Measurements from ENCODE around the gene RGS7.
"Not testable (repeated sequence)": the region's sequence is repeated elsewhere in the genome, so short reads cannot be mapped to it uniquely, and the experiment has no call there.

The RGS7 gene

GRCh38 chr1:240820816-240821215 is 536.2 kb downstream of the RGS7 start:
- no peak for DNase-seq

GRCh38 chr1:240816472-240816871 is 540.5 kb downstream of the RGS7 start:
- DNase-seq: no peak

- no peak for DNase-seq
These were observed 543.3 kb downstream of the RGS7 start for GRCh38 chr1:240813720-240814119.

- no peak for DNase-seq
These were observed 545.7 kb downstream of the RGS7 start for GRCh38 chr1:240811256-240811655.

GRCh38 chr1:240808381-240808780 is 548.6 kb downstream of the RGS7 start:
- no peak for DNase-seq

- DNase-seq: no peak
These were observed 550.7 kb downstream of the RGS7 start for GRCh38 chr1:240806200-240806745.

GRCh38 chr1:240804475-240804874 is 552.5 kb downstream of the RGS7 start:
- no peak for DNase-seq

- DNase-seq: no peak
These were observed 553.9 kb downstream of the RGS7 start for GRCh38 chr1:240803151-240803550.

GRCh38 chr1:240802271-240802670 is 554.7 kb downstream of the RGS7 start:
- no peak for DNase-seq

- no peak for DNase-seq
These were observed 555.6 kb downstream of the RGS7 start for GRCh38 chr1:240801442-240801841.

GRCh38 chr1:240800291-240800690 is 556.7 kb downstream of the RGS7 start:
- DNase-seq: no peak

GRCh38 chr1:240797050-240797449 is 560.0 kb downstream of the RGS7 start:
- DNase-seq: no peak

GRCh38 chr1:240794046-240794843 is 562.8 kb downstream of the RGS7 start:
- DNase-seq: no peak

GRCh38 chr1:240792915-240793529 is 564.0 kb downstream of the RGS7 start:
- DNase-seq: no peak

GRCh38 chr1:240790856-240791255 is 566.1 kb downstream of the RGS7 start:
- DNase-seq: no peak

- DNase-seq: no peak
These were observed 570.1 kb downstream of the RGS7 start for GRCh38 chr1:240786880-240787279.

GRCh38 chr1:240784776-240785175 is 572.2 kb downstream of the RGS7 start:
- no peak for DNase-seq

- not testable (repeated sequence) for DNase-seq
These were observed 573.3 kb downstream of the RGS7 start for GRCh38 chr1:240783728-240784137.

GRCh38 chr1:240776237-240776636 is 580.8 kb downstream of the RGS7 start:
- DNase-seq: no peak

GRCh38 chr1:240772131-240772530 is 584.9 kb downstream of the RGS7 start:
- no peak for DNase-seq

GRCh38 chr1:240771450-240771849 is 585.6 kb downstream of the RGS7 start:
- no peak for DNase-seq

- no peak for DNase-seq
These were observed 588.0 kb downstream of the RGS7 start for GRCh38 chr1:240768979-240769378.

- no peak for DNase-seq
These were observed 590.2 kb downstream of the RGS7 start for GRCh38 chr1:240766831-240767230.

GRCh38 chr1:240765732-240766363 is 591.2 kb downstream of the RGS7 start:
- no peak for DNase-seq
